ENCODE measurements around the gene CPEB4. TPM values are rescaled to one million over a fixed set of nuclear protein-coding genes. Genes with fewer than 3 reads are reported as not detected.

The CPEB4 gene
- total RNA-seq, 4 donors from 2014 or later: 42.1 to 58.7 (median 49.3) TPM

GRCh38 chr5:173885475-173886010 lies 2.6 kb upstream of the CPEB4 start:
- no peak for TF ChIP-seq CTCF (IDR thresholded peaks at IDR 0.05; ENCODE audit: low read depth)

- no peak for TF ChIP-seq CTCF (IDR thresholded peaks at IDR 0.05; ENCODE audit: low read depth)
Measured at GRCh38 chr5:173886150-173886549, 2.0 kb upstream of the CPEB4 start.

GRCh38 chr5:173888473-173889131 lies 453 bp downstream of the CPEB4 start:
- TF ChIP-seq CTCF (IDR thresholded peaks at IDR 0.05; ENCODE audit: low read depth): no peak

GRCh38 chr5:173890195-173890991 lies 2.2 kb downstream of the CPEB4 start:
- no peak for TF ChIP-seq CTCF (IDR thresholded peaks at IDR 0.05; ENCODE audit: low read depth)

GRCh38 chr5:173891308-173892116 lies 3.4 kb downstream of the CPEB4 start:
- TF ChIP-seq CTCF (IDR thresholded peaks at IDR 0.05; ENCODE audit: low read depth): no peak

GRCh38 chr5:173893192-173893561 lies 5.0 kb downstream of the CPEB4 start:
- no peak for TF ChIP-seq CTCF (IDR thresholded peaks at IDR 0.05; ENCODE audit: low read depth)
